Stomach (tissue), 9 donors: ENCODE data around the gene F13B. TPM values are rescaled to one million over a fixed set of nuclear protein-coding genes. Genes with fewer than 3 reads are reported as not detected.
"Not testable (repeated sequence)": the region's sequence is repeated elsewhere in the genome, so short reads cannot be mapped to it uniquely, and the experiment has no call there.

Experiments
- DNase-seq, 2 donors: peaks; one replicate each; pipeline versions ENCODE4 v3.0.0 to v3.0.0-alpha.2; 2013 to 2019
- H3K27ac ChIP-seq, 5 donors: fragments of 200-600 bp in 4 of 5; sonication (generic) in 4 of 5; one replicate each; pipeline ENCODE4 v1.5.1; 2013 to 2019; ENCODE audit warnings: mild to moderate bottlenecking in 1 of 5, moderate library complexity in 1 of 5
- H3K27me3 ChIP-seq, 3 donors: fragments of 200-600 bp; sonication (generic); one replicate each; pipeline ENCODE4 v1.5.1; 2017 to 2019; ENCODE audit warnings: mixed run types in 1 of 3
- H3K36me3 ChIP-seq, 4 donors: fragments of 200-600 bp; sonication (generic); 1 replicate in 3 of 4; 2 replicates in 1 of 4; pipeline ENCODE4 v1.5.1; 2016 to 2019
- H3K4me1 ChIP-seq, 4 donors: fragments of 200-600 bp; sonication (generic); one replicate each; pipeline ENCODE4 v1.5.1; 2016 to 2019
- H3K4me3 ChIP-seq, 4 donors: fragments of 200-600 bp; sonication (generic) in 3 of 4; one replicate each; pipeline ENCODE4 v1.5.1; 2016 to 2019; ENCODE audit warnings: mild to moderate bottlenecking in 1 of 4
- H3K9me3 ChIP-seq, 4 donors: fragments of 200-600 bp; sonication (generic); one replicate each; pipeline ENCODE4 v1.5.1; 2016 to 2019
- EP300 ChIP-seq: sonication (generic); formaldehyde crosslinking; IDR thresholded peaks from one replicate; pipeline ENCODE4 v1.6.1; 2017; ENCODE audit warnings: antibody characterized with exemption
- POLR2A ChIP-seq, 4 donors: fragments of 450-650 bp; IDR thresholded peaks; one replicate each; pipeline ENCODE4 v1.6.1; 2016; ENCODE audit warnings: antibody characterized with exemption in 4 of 4, control low read depth in 2 of 4, mild to moderate bottlenecking in 1 of 4, moderate library complexity in 1 of 4
- POLR2AphosphoS5 ChIP-seq, 3 donors: sonication (generic); formaldehyde crosslinking; IDR thresholded peaks; one replicate each; pipeline ENCODE4 v1.6.1; 2016; ENCODE audit warnings: antibody characterized with exemption in 3 of 3
- WGBS, 5 donors: extraction: QIAGEN DNeasy Blood & Tissue Kit in 3 of 5; methylation state at CpG; one replicate each; pipeline versions ENCODE4 v1.1.5 to v1.1.7; 2013 to 2018; 5-methylcytosine and 5-hydroxymethylcytosine counted together
- intact Hi-C: fragments of 100-400 bp; cut with DNase I; formaldehyde crosslinking; loops from one replicate; pipeline ENCODE4 v1.15.1; 2023; ENCODE audit warnings: low total_unique reads
- polyA plus RNA-seq, 3 donors: library from polyadenylated mRNA; stranded (reverse); fragments of 200-250 nt; gene quantifications; one replicate each; pipeline ENCODE4 v1.2.3, GENCODE V29; 2013
- total RNA-seq, 5 donors: library from RNA; depleted of rRNA; stranded (reverse); fragments of >200 nt; gene quantifications; one replicate each; pipeline versions ENCODE4 v1.1.0 to v1.2.3, GENCODE V29; 2014 to 2016
- TF ChIP-seq, protein P1 (sequence below), 7 experiments: fragments of 450-650 bp in 4 of 7; fragments of 200-600 bp in 3 of 7; sonication (generic) in 3 of 7; IDR thresholded peaks; one replicate each; pipeline ENCODE4 v1.5.1; 2016 to 2019; ENCODE audit warnings: antibody characterized with exemption in 7 of 7, control low read depth in 2 of 7, mild to moderate bottlenecking in 1 of 7
- donor health status: healthy with polysubstance abuse.
- donor health status: Bipolar disorder and iron deficiency.
- donor health status: healthy.

F13B gene
- total and polyA plus RNA-seq, 8 donors: 1.5 TPM; not detected in 7

DNA sequence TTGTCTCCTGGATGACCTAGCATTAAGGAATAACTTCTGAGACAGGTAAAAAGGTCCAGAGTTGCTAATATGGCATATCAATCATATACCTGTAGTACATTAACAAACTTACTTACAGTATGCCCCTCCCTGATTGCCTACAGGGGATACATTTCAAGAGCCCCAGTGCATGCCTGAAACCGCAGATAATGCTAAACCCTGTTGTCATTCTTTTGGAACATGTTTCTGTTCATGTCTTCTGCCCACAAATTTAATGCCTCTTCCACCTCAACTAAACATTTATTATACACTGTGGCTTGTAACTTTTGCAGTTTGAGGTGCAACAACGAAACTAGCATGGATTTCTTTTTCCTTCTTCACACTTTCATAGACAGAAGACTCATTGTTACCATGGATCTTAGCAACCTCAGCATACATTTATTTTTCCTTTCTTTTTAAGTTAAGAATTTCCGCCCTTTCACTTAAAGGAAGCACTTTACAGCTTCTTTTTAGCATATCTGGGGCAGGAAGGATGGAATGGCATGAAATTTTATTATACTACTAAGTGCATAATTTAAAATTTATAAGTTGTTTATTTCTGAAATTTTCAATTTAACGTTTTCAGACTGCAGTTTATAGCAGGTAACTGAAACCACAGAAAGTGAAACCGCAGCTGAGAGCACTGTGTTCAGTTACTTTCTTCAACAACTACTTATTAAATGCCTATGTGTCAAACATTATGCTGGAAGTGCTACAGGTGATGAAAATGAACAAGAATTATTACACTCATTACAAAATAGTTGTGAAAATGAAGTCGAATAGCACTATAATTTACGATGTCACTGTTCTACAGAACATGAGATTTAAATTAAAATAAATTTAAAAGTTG lies 25.3 kb downstream of the F13B start:
- 74 to 80% (median 77%) methylated on average over 7 of the region's 7 CpGs for WGBS, 5 donors
- no peak for DNase-seq
- Histone ChIP-seq H3K4me3 (no peak overlapping the region), H3K36me3 (no peaks in the 10 kb centered on the region), H3K9me3 (no peaks in the 10 kb centered on the region), H3K27me3 (no peaks in the 10 kb centered on the region), H3K27ac (no peak overlapping the region), H3K4me1 (no peaks in the 10 kb centered on the region)
- intact Hi-C loops: no loop called here
- TF ChIP-seq POLR2A (IDR thresholded peaks at IDR 0.05): no peak

DNA sequence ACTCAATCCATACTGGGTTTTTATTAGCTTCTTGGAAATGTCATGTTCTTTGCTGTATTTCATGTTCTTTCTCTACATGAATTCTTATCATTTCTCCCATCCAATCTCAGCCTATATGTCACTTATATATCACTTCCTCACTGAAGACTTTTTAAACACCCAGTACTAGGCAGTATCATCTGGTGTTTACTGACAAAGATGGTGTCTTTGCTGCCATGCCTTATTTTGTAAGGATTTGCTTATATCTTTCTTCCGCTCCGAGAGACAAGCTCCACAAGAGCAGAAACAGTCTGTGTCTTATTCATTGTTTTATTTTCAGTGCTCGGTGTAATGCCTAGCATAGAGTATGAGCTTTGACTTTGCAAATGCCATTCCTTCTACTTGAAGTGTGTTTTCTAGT lies 30.2 kb downstream of the F13B start:
- Histone ChIP-seq H3K27me3 (no peaks in the 10 kb centered on the region), H3K27ac (no peak overlapping the region), H3K4me1 (no peaks in the 10 kb centered on the region), H3K36me3 (no peaks in the 10 kb centered on the region), H3K9me3 (no peaks in the 10 kb centered on the region), H3K4me3 (no peak overlapping the region)
- DNase-seq: no peak
- intact Hi-C loops: no loop called here
- 89 to 95% (median 90%) methylated on average over 3 of the region's 3 CpGs for WGBS, 5 donors
- TF ChIP-seq EP300 (no peak), POLR2A (IDR thresholded peaks at IDR 0.05) (no peak), POLR2AphosphoS5 (IDR thresholded peaks at IDR 0.05) (no peak)
- TF ChIP-seq, protein P1, sequence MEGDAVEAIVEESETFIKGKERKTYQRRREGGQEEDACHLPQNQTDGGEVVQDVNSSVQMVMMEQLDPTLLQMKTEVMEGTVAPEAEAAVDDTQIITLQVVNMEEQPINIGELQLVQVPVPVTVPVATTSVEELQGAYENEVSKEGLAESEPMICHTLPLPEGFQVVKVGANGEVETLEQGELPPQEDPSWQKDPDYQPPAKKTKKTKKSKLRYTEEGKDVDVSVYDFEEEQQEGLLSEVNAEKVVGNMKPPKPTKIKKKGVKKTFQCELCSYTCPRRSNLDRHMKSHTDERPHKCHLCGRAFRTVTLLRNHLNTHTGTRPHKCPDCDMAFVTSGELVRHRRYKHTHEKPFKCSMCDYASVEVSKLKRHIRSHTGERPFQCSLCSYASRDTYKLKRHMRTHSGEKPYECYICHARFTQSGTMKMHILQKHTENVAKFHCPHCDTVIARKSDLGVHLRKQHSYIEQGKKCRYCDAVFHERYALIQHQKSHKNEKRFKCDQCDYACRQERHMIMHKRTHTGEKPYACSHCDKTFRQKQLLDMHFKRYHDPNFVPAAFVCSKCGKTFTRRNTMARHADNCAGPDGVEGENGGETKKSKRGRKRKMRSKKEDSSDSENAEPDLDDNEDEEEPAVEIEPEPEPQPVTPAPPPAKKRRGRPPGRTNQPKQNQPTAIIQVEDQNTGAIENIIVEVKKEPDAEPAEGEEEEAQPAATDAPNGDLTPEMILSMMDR (IDR thresholded peaks at IDR 0.05): no peak

DNA sequence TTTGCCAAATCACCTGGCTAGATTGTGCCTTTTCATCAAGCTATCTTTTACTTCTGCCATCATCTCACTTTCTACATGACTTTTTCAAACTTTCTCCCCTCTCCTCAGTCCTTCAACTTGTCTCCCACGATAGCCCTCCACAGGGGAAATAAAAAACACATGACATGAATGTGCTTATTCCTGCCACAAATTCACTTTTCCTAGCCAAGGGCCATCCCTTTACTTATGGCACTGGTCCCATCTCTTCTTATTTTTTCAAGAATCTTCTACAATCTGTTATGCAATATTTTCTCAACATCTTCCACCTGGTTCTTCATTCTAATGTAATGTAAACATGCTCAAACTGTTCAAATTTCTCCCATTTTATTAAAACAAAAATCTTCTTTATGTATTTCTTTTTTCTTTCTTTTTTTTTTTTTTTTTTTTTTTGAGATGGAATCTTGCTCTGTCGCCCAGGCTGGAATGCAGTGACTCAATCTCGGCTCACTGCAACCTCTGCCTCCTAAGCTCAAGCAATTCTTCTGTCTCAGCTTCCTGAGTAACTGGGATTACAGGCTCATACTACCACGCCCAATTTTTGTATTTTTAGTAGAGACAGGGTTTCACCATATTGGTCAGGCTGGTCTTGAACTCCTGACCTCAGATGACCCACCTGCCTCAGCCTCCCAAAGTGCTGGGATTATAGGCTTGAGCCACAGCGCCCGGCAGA lies 32.3 kb downstream of the F13B start:
- H3K9me3 ChIP-seq, intact Hi-C loops, H3K27ac ChIP-seq, H3K4me3 ChIP-seq, H3K27me3 ChIP-seq, H3K36me3 ChIP-seq, DNase-seq, H3K4me1 ChIP-seq: not testable (repeated sequence)
- WGBS, 5 donors: 78 to 84% (median 81%) methylated on average over 6 of the region's 6 CpGs

DNA sequence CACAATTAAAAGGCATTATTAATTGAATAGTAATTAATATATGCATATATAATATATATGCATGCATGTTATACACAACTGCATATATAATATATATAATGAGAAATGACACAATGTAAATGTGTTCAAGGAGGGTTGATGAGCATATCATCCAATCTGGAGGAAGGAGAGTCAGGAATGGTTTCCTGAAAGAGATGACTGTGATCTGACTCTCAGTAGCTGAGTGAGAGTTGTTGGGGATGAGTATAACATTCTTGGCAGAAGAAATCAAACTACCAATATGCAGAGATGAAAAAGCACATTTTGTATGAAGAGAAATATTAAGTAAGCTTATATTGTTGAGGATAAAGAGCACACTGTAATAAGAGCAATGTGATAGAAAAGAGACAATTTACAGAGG lies 37.3 kb downstream of the F13B start:
- no peak overlapping the region for H3K27ac ChIP-seq
- H3K9me3 ChIP-seq: no peaks in the 10 kb centered on the region
- H3K27me3 ChIP-seq: no peaks in the 10 kb centered on the region
- TF ChIP-seq EP300 (no peak), POLR2AphosphoS5 (IDR thresholded peaks at IDR 0.05) (no peak), POLR2A (IDR thresholded peaks at IDR 0.05) (no peak)
- TF ChIP-seq, protein P1 (IDR thresholded peaks at IDR 0.05): no peak
- no peak for DNase-seq
- H3K4me1 ChIP-seq: no peaks in the 10 kb centered on the region
- intact Hi-C loops: no loop called here
- no peaks in the 10 kb centered on the region for H3K36me3 ChIP-seq
- no peak overlapping the region for H3K4me3 ChIP-seq

DNA sequence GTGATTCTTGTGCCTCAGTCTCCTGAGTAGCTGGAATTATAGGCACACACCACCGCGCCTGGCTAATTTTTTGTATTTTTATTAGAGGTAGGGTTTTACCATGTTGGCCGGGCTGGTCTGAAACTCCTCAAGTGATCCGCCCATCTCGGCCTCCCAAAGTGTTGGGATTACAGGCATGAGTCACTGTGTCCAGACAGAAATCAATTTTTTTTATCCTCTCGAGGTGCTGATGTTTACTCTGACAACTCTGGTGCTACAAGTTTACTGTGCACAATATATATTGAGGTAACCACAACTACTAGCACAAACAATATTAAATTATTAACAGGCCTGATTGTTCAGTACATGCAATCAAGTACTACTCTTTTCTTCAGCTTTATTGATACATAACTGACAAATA lies 39.7 kb downstream of the F13B start:
- Histone ChIP-seq H3K36me3 (no peaks in the 10 kb centered on the region), H3K4me1 (no peaks in the 10 kb centered on the region), H3K27me3 (no peaks in the 10 kb centered on the region), H3K27ac (no peak overlapping the region), H3K4me3 (no peak overlapping the region), H3K9me3 (no peaks in the 10 kb centered on the region)
- DNase-seq: no peak
- WGBS, 5 donors: 62 to 83% (median 72%) methylated on average over 6 of the region's 6 CpGs
- intact Hi-C loops: no loop called here
- TF ChIP-seq, protein P1 (IDR thresholded peaks at IDR 0.05): no peak
- no peak for TF ChIP-seq POLR2AphosphoS5 (IDR thresholded peaks at IDR 0.05)
- TF ChIP-seq EP300: no peak
- TF ChIP-seq POLR2A (IDR thresholded peaks at IDR 0.05): no peak
